Esophagus muscularis mucosa (tissue), 4 donors: Measurements from ENCODE around the gene CGB7.

ENCODE experiments used
- CTCF ChIP-seq, 3 experiments: fragments of 200-600 bp in 2 of 3; fragments of 450-650 bp in 1 of 3; sonication (generic) in 2 of 3; IDR thresholded peaks; one replicate each; pipeline ENCODE4 v1.5.1; 2017 to 2019; ENCODE audit warnings: antibody characterized with exemption in 3 of 3, mild to moderate bottlenecking in 2 of 3, moderate library complexity in 1 of 3
- EP300 ChIP-seq: sonication (generic); formaldehyde crosslinking; IDR thresholded peaks from one replicate; pipeline ENCODE4 v1.6.1; 2017; ENCODE audit warnings: antibody characterized with exemption
- POLR2A ChIP-seq: fragments of 450-650 bp; IDR thresholded peaks from one replicate; pipeline ENCODE4 v1.6.1; 2017; ENCODE audit warnings: antibody characterized with exemption, moderate library complexity, mild to moderate bottlenecking, low read depth

- TF ChIP-seq EP300 (no peak), CTCF (IDR thresholded peaks at IDR 0.05) (no peak), POLR2A (no peak)
Observed at GRCh38 chr19:49069026-49069425, 11.5 kb upstream of the CGB7 start.
